Stimulated activated CD8-positive, alpha-beta memory T cell treated with anti-CD3 and anti-CD28 coated beads, Interleukin-4, amount 100 ng/mL, for 48 hours (primary cell): ENCODE data around the gene SEMA4C.
"Not testable (repeated sequence)": the region's sequence is repeated elsewhere in the genome, so short reads cannot be mapped to it uniquely, and the experiment has no call there.

Experiments
- DNase-seq: peaks from one replicate; pipeline ENCODE4 v3.0.0-alpha.2; 2020

The SEMA4C gene

DNA sequence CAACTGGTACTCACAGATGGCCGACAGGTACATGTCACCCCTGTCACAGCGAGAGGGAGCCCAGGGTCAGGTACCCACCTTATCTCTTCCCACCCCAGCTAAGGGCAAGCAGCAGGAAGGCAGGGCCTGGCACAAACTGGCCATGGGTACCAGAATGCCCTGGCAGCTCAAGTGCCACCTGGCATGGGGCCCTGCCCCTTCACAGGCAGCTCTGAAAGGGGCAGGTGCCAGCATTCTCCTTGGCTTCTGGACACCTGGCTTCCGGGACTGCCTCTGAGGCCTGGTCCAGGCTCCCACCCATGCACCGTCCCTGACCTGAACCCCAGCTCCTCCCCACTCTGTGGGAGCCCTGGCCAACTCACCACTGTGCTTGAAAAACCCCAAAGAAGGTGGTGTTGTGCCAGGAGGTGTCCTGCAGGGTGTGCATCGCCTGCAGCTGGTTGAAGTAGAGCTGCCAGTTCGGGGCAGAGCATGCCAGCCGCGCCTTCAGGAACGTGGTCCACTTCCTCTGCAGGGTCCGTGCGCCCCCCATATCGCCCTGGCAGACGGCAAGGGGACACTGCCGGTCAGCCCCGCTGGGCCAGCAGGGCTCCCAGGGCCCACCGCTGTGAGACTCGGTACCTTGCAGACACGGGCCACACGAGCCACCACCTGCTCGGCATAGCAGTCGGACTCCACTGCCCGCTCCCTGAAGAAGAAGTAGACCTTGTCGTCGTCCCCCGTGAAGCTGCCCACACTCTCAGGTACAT is 5.4 kb downstream of the SEMA4C start:
- DNase-seq: no peak

DNA sequence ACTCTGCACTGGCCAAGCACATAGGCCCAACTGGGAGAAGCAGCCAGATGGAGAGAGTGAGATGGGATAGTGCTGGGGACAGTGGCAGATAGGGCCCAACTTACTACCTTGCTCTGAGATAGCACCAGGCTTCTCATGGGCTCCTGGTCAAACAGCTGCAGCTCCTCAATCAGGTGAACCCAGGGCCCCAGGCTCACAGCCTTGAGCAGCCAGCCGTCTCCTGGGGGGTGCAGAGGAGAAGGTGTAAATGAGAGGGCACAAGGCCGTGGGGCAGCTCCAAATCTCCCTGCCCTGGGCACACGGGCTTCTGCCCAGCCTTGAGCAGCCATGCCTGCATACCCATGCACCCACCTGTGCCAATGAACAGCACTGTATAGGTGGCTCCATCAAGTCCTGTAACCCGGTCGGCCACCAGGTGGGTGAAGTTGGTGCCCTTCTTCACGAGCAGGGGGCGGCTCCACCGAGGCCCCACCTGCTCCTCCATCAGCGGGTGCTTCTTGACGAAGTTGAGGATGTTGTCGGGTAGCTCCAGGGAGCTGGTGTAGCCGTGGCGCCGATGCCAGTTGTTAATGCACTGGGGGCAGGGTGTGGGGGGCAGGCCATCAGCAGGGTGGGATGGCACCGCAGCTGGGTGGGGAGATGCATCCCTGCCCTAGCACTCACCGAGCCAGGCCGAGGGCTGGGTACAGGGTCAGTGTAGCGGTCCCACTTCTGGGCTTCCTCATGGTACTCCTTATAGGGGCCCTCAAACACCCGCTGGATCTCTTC is 6.1 kb downstream of the SEMA4C start:
- DNase-seq: no peak

DNA sequence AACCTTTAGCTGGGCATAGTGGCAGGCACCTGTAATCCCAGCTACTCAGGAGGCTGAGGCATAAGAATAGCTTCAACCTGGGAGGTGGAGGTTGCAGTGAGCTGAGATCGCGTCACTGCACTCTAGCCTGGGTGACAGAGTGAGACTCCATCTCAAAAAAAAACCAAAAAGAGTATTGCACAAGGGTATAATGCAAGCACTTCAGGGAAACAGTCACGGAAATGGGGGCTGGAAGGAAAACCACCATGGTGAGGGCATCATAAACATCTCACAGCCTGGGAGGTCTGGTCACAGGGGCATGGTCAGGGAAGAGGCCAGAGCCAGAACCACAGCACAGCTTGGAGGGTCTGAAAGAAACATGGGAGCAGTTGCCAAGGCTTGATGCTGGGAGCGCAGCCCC is 6.8 kb downstream of the SEMA4C start:
- DNase-seq: not testable (repeated sequence)

DNA sequence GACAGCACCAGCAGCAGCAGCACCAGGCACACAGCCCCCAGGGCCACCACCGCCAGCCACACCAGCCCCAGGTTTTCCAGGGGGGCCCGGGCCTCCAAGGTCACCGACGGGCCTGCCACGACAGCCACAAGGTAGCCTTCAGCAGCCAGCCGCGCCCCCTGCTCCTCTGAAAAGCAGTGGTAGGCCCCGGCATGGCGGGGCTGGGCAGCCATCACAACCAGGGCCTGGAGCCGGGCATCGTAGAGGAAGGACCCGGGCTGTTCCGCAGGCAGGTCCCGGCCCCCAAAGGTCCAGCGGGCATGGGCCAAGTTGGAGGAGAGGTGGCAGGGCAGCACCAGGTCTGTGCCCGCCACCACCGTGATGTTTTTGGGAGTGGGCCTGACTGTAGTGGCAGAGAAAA is 8.8 kb downstream of the SEMA4C start:
- no peak for DNase-seq

DNA sequence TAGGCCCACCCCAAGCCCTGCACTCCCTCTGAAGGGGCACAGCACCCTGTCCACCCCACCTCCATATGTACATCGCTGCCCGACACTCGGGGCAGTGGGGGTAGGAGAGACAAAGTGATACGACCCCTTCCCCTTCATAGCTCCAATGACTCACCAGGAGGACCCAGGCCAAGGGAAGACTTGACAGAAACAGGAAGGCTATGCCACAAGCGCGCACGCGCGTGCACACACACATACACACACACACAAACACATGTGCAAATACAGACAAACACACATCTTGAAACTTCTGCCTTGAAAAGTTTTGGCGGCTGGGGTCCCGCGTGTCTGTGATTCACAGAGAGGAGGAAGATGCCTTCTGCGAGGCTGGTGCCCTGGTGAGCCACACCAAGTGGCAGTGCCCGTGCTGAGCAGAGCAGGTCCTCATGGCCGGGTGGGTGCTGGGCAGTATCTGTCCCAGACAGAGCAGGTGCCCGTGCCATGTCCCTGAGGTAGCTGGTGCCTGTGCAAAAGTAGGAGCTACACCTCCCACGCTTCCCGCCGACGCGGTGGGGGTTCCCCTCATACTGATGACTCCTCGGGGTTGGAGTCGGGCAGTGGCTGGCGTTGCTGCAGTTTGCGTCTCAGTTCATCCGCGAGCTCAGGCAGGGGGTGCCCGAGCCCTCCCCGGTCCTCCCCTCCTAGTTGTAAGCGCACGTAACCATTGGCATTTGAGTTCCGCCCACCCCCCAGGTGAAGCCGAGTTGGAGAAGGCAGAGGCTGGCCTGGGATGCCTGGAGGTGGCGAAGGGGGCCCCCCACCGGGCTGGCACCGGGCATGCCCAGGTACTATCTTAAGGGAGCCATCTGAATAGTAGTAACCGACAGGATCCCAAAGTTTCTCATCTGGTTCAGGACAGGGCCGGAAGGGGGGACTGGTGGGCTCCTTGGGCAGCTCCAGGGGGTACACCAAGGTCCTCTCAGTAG is 9.5 kb downstream of the SEMA4C start:
- peak; percentile 59 for DNase-seq

DNA sequence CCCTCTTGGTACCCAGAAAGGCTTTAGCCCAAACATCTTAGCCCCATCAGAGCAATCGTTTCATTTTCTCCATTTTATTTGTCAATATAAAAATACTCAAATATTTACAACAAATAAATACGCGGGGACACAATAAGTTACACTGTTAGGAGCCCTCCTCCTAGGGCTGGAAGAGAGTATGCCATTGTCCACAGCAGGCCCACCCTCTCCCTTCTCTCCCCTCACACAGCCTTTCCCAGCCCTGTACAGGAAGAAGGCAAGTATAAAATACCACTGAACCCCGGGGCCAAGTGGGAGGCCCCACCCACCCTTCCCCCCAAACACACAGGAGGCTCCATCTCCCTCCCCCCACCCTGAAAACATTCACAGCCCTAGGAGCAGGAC is 10.2 kb downstream of the SEMA4C start:
- DNase-seq: no peak

DNA sequence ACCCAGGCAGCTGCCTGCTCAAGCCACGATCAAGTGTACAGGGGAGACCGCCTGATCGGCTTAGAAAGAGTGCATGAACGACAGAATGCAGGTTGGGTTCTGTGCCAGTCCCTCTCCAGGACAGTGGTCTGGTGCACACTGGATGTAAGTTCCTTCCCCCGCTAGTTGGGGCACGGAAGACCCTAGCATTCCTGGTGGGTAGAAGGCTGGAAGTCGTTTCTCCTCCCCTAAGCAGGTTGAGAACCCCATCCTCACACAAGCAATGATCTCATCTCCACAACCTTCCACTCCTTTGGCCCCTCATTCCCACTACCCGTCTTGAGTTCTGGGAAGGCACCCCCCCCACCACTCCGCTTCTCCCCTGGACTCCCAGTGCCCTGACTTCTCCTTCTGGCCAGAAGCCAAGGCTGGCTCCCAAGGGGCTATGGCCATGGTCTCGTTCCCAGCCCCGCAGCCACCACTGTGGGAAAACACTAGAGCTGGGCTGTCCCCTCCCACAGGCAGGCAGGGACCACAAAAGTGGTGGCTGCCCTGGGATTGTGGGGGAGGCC is 10.7 kb downstream of the SEMA4C start:
- DNase-seq: no peak

DNA sequence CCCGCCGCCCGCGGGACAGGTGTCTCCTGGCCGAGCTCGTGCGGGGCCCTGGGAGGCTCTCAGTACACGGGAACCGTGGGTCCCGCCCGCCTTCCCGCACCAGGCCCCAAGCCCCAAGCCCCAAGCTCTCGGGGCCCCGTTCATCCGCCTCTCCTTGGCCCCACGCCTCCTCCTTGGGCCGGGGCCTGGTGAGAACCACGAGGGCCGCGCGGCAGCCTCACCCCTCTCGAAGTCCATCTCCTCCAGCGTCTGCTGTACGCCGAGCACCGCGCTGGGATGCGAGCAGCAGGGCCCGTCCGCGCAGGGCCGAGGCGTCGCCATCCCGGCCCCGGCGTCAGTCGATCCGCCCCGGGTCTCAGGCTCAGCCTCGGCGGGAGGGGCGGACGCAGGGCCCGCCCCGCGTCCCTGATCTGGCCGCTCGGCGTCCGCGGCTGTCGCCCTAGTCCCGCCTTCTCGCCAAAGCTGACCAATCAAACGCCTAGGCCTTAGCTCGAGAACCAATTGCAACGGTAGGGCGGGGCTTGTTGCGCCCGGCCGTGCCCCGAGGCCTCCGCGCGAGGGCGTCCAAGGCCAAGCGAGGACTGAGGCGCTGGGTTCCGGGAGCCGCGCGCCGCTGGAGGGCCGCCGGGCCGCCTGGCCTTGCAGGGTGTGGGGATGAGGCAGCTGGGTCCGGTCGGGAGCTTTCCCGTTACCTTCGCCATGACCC is 12.1 kb downstream of the SEMA4C start, which contains the start of gene ANKRD39:
TSS of gene ANKRD39 (minus strand) at position 350 of the 706 bp plus-strand sequence. CDS start at position 321, 29 bp downstream.
- peak; percentile 97 for DNase-seq

DNA sequence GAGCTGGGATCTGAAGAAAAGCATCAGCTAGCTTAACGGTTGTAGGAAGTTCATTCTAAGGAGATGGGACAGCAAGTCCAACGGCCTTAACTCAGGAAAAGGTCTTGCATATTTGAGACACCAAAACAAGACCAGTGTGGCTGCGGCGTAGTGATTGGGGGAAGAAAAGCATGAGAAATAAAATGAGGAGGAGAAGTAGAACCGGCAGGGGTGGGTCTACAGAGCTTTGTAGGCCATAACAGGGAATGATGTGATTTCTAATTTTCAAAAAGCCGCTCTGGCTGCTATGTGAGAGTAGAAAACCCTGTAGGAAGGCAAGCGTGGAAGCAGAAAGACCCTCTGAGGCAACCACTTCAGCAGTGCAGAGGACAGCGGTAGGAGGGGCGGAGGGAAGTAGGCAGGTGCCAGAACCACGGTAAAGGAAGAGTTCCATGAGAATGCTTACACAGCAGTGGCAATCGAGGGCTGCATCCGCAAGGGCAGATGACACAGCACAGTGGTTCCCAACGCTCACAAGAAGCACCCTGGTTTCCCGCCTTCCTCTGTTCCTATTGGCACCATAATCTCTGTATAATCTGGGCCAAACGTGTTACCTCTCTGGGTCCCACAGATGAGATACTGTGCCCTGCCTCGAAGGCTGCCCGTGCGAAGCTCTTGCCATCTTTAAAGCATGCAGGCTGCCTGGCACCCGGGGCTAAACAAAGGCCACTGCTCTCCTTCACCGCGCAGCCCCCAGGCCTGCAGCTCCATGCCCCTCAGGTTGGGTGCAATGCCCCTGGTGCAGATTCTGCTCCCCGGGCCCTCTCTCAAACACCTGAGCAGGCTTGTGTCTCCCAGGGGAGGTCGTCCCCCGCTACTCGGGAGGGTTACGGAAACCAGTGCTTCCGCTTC is 12.9 kb downstream of the SEMA4C start:
- peak; percentile 60 for DNase-seq

DNA sequence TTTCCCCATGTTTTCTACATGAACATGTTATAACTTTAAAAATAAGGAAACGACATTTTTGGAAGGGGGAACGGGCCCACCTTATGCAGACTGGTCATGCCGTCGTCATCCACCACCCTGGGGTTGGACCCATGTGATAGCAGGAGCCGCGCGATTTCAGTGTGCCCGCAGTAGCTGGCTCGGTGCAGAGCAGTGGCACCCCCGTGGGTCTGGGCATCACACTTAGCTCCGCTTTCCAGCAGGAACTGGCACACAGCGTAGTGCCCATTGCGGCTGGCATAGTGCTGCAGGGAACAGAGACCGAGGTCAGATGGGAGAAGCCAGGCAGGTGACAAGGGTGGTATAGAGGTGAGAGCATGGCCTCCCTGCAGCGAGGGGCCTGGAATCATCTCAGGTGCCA is 16.6 kb downstream of the SEMA4C start:
- DNase-seq: no peak

DNA sequence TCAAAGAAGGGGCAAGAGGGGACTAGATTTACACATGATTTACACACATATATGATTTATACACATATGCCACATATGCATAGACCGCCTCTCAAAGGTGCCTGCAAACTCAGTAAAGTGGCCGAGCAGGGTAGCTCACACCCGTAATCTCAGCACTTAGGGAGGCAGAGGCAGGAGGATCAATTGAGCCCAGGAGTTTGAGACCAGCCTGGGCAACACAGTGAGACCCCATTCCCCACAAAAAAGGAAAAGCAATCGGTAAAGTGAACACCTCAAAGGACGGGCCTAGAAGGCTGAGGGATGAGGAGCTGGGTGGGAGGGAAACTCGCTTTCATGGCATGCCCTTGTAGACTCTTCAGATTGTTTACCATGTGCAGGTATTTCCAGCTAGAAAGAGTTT is 17.2 kb downstream of the SEMA4C start:
- no peak for DNase-seq

DNA sequence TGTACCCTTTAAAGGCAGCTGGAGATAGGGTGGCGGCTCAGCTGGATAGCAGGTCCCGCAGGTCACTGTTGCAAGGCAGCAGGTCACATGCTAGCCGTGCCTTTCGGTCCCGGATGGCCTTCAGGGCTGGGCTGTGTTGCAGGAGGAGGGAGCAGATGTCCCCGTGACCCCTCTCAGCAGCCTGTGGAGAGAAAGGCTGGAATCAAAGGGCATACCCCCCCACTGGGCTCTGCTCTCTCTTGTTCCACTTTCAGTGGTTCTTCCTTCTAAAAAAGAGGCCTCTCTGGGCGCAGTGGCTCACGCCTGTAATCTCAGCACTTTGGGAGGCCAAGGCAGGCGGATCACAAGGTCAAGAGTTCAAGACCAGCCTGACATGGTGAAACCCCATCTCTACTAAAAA is 21.6 kb downstream of the SEMA4C start:
- no peak for DNase-seq

DNA sequence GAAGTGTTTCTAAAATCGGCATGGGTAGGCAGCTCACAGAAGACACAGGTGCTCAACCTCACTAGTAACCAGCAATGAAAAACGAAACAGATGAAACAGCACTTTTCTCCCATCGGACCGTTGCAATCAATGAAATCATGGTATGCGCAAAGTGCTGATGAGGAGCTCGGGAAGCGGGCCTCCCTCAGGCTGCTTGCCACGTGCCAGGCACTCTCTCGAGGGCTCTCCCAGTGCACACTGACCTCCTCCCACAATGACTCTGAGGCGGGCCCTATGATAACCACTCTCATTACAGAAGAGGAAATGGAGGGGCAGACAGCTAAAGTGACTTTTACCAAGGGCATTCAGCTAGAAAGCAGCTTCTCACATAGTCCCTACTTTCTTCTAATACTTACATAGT is 22.3 kb downstream of the SEMA4C start:
- DNase-seq: no peak

DNA sequence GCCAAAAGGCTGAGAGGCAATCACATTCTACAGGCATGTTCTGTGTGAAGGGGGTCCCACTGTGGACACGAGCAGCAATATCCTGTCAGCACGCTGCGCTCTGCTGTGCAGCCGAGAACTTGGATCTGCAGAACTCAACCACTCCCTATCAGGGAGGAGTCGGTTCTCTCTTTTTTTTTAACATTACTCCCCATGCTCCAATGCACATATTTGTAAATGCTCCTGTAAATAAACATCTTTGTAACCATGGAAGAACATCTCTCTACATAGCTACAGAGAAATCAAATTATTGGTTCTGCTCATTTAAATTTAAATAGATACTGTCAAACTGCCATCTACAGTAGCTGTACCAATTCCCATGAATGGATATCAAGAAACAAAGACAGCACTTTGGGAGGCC is 23.1 kb downstream of the SEMA4C start:
- no peak for DNase-seq

DNA sequence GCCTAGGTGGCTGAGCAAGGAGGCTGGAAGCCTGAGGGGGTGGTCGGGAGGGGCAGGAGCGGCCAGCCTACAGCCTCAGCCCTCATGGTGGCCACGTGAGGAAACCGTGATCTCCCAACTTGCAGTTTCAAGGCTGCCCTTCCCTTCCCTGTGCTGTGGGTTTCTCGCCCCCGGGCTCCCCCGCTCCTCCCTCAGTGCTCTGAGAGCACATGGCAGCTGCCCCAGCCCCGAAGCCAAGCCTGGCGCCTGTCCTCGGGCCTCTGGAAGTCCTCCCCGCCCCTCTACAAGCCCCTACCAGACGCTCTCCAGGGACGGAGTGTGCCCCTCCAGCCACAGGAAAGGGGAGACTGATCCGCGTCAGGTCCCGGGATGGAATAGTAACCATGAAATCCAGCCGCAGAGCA is 25.5 kb downstream of the SEMA4C start:
- DNase-seq: no peak

DNA sequence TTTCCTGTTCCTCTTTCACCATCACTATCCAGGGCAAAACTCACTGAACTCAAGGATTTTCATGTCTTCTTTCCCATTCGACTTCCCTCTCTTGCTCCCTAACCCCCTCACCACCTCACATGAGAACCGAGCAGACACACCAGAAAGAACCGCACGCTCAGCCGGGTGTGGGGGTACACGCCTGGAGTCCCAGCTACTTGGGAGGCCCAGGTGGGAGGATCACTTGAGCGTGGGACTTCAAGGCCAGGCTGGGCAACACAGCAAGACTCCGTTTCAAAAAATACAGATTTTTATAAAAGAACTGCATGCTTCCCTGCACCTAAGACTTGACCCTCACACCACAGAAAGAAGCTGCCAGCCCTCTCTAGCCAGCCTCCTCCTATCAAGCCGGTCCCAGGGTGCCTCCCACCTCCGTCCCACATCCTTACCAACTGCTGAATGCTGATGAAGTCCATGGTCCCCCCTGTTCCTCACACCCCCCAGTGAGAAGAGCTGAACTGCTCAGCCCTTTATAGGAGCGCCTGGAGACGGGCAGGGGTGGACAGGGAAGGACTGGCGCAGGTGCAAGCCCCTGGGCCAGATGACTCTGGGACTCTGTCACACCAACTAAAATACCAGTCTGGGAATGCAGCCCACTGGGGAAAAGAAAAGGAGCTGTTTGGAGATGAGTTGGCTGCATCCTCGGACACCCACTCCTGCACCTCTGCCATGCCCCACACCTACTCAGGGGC is 26.2 kb downstream of the SEMA4C start, which contains the start of gene ANKRD23:
TSS of gene ANKRD23 (minus strand) at position 484 of the 731 bp plus-strand sequence. CDS start at position 455, 29 bp downstream.
- no peak for DNase-seq

DNA sequence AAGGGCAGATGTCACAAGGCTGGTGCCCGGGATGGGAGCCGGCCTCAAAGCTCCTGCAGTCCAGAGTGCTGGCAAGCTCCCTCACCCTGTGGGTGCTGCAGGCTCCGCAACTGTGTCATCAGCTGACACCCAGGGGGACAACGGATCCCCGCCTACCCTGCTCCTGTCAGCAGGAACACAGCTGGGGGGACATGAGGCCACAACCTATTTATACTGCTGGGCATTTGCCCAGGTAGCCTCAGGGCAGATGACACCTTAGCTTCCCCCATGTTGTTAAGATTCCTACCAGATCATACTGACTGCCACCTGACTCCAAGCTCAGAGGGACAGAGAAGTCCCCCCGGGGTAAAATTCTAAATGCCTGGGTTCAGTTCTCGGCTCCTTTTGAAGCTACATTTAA is 27.3 kb downstream of the SEMA4C start:
- DNase-seq: no peak

DNA sequence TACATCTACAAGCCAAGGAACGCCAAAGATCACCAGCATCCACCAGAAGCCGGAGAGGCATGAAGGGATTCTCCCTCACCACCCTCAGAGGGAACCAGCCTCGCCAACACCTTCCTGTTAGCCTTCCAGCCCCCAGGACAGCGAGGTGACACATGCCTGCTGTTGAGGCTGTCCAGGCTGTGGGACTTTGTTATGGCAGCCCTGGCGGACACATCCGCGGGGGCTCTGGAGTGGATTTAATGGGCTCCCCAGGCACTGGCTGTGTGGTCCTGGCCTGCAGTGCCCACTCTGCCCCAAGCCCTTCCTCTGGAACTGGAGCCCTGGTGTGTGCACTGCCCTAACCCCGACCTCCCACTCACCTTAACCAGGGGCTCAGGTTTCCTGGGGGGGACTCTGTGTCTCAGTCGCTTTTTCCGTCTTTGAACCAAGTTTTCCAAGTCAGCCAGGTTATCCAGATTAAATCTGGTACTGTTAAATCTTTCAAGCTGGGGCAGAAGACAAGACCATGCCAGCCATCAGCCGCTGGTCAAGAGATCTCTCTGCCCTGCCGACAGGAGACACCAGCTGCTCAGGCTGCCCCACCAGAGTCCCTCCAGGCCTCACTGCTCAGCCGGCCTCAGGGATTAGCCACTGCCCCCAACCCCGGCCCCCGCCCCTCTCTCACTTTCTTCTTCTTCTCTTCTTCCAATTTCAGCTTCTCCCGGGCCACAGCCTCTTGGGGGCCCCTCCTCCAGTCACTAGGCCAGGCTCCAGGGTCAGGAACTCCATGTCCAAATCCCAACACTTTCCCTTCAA is 28.0 kb downstream of the SEMA4C start:
- DNase-seq: no peak
